ENCODE data around the gene CFAP69. TPM values are rescaled to one million over a fixed set of nuclear protein-coding genes. Genes with fewer than 3 reads are reported as not detected.

CFAP69 gene
- total RNA-seq, 1 experiment from 2014 or later: 4.1 TPM

DNA sequence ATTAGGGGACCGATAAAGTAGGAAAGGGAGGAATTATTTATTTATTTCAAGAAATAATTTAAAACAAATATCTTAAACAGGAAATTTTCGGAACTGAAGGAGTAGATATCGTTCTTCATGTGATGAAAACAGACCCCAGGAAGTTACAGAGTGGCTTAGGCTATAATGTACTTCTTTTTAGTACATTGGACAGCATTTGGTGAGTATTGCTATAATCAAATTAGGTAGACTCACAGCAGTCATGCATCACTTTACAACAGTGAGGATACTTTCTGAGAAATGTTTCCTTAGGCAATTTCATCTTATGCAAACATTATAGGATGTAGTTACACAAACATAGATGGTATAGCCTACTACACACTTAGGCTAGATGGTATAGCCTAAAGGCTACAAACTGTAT lies 43.2 kb downstream of the CFAP69 start:
- CTCF ChIA-PET: no interaction called here
- Histone ChIP-seq H3K27me3 (ENCODE audit: insufficient read depth, low read length) (no peaks in the 10 kb centered on the region), H4K20me1 (ENCODE audit: insufficient read depth) (no peaks in the 10 kb centered on the region), H3K4me3 (replicated peaks in 1 of 2; ENCODE audit: low read depth in 1 of 2, low read length in 2 of 2) (no peak overlapping the region), H3K9ac (ENCODE audit: low read length) (no peak overlapping the region), H2AFZ (ENCODE audit: low read depth, low read length, poor library complexity, severe bottlenecking) (no peak overlapping the region), H3K27ac (ENCODE audit: low read depth, low read length) (no peak overlapping the region), H3K4me2 (ENCODE audit: low read length) (no peak overlapping the region), H3K9me3 (ENCODE audit: control insufficient read depth in 1 of 2, insufficient read depth in 1 of 2, low read depth in 1 of 2, low read length in 2 of 2) (no peaks in the 10 kb centered on the region), H3K79me2 (ENCODE audit: insufficient read depth, low read length) (no peaks in the 10 kb centered on the region), H3K36me3 (ENCODE audit: control insufficient read depth in 1 of 2, insufficient read depth in 2 of 2, low read length in 2 of 2) (no peaks in the 10 kb centered on the region), H3K4me1 (ENCODE audit: control insufficient read depth in 1 of 2, insufficient read depth in 2 of 2, low read length in 2 of 2) (no peaks in the 10 kb centered on the region), H3K9me2 (ENCODE audit: insufficient read depth) (no peaks in the 10 kb centered on the region)
- TF ChIP-seq ZFX (IDR thresholded peaks at IDR 0.05) (no peak), SIN3A (IDR thresholded peaks at IDR 0.05; ENCODE audit: low read depth) (no peak), JUND (IDR thresholded peaks at IDR 0.05) (no peak), POLR2AphosphoS5 (IDR thresholded peaks at IDR 0.05; ENCODE audit: low read depth, low read length) (no peak), POLR2A (IDR thresholded peaks at IDR 0.05; ENCODE audit: borderline replicate concordance, extremely low read depth, insufficient read depth, insufficient read length) (no peak)
- intact Hi-C loops (cut with micrococcal nuclease): no loop called here
- ATAC-seq: no peak
- RAD21 ChIA-PET (ENCODE audit: low non-redundant PET in 1 of 2, low total read pairs in 2 of 2, uncharacterized antibody in 2 of 2, unreplicated experiment in 2 of 2): no interaction called here
- no TSS peak for BruUV-seq (replicated peaks)
- POLR2A ChIA-PET: no interaction called here
- DNase-seq (ENCODE audit: low read depth, low spot score): no peak

DNA sequence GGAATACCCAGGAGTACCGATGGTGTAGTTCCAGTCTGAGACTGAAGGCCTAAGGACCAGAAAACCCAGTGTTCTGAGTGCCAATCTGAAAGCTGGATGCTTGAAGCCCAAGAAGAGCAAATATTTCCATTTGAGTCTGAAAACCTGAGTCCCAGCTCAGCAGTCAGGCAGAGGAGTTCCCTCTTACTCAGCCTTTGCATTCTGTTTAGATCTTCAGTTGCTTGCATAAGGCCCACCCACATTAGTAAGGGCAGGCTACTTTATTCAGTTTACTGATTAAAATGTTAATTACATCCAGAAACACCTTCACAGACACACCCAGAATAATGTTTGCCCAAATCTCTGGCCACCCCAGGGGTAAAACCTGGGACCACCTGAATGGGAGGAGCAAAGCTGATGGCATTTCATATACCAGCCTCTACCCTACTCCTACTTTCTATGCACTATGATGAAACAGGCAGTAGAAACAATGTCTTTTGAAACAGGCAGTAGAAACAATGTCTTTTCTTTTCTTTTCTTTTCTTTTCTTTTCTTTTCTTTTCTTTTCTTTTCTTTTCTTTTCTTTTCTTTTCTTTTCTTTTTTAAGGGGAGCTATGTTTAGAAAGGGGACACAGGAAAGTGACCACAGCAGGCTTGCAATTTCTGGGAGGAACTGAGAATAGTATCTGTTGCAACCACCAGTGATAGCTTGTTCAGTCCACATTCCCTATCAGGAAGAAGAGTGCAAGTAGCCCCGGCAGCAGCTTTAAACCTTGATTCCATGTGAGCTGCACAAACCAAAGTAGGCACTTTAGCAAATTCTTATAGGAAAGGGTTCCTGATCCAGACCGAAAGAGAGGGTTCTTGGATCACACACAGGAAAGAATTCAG lies 45.5 kb downstream of the CFAP69 start:
- Histone ChIP-seq H4K20me1 (ENCODE audit: insufficient read depth) (no peaks in the 10 kb centered on the region), H3K79me2 (ENCODE audit: insufficient read depth, low read length) (no peaks in the 10 kb centered on the region), H2AFZ (ENCODE audit: low read depth, low read length, poor library complexity, severe bottlenecking) (no peak overlapping the region), H3K4me1 (ENCODE audit: control insufficient read depth in 1 of 2, insufficient read depth in 2 of 2, low read length in 2 of 2) (no peaks in the 10 kb centered on the region), H3K4me3 (replicated peaks in 1 of 2; ENCODE audit: low read depth in 1 of 2, low read length in 2 of 2) (no peak overlapping the region), H3K27me3 (ENCODE audit: insufficient read depth, low read length) (no peaks in the 10 kb centered on the region), H3K36me3 (ENCODE audit: control insufficient read depth in 1 of 2, insufficient read depth in 2 of 2, low read length in 2 of 2) (no peaks in the 10 kb centered on the region), H3K4me2 (ENCODE audit: low read length) (no peak overlapping the region), H3K27ac (ENCODE audit: low read depth, low read length) (no peak overlapping the region), H3K9me3 (ENCODE audit: control insufficient read depth in 1 of 2, insufficient read depth in 1 of 2, low read depth in 1 of 2, low read length in 2 of 2) (no peaks in the 10 kb centered on the region), H3K9me2 (ENCODE audit: insufficient read depth) (no peaks in the 10 kb centered on the region), H3K9ac (ENCODE audit: low read length) (no peak overlapping the region)
- ChIA-PET POLR2A (no interaction called here), RAD21 (ENCODE audit: low non-redundant PET in 1 of 2, low total read pairs in 2 of 2, uncharacterized antibody in 2 of 2, unreplicated experiment in 2 of 2) (no interaction called here), CTCF (no interaction called here)
- BruUV-seq (replicated peaks): no TSS peak
- TF ChIP-seq SP1 (IDR thresholded peaks at IDR 0.05; ENCODE audit: low read depth) (no peak), ELF1 (IDR thresholded peaks at IDR 0.05; ENCODE audit: borderline replicate concordance, low read depth) (no peak), EZH2phosphoT487 (IDR thresholded peaks at IDR 0.05; ENCODE audit: borderline replicate concordance) (no peak), SIN3A (IDR thresholded peaks at IDR 0.05; ENCODE audit: low read depth) (no peak)
- TF ChIP-seq, protein P1, sequence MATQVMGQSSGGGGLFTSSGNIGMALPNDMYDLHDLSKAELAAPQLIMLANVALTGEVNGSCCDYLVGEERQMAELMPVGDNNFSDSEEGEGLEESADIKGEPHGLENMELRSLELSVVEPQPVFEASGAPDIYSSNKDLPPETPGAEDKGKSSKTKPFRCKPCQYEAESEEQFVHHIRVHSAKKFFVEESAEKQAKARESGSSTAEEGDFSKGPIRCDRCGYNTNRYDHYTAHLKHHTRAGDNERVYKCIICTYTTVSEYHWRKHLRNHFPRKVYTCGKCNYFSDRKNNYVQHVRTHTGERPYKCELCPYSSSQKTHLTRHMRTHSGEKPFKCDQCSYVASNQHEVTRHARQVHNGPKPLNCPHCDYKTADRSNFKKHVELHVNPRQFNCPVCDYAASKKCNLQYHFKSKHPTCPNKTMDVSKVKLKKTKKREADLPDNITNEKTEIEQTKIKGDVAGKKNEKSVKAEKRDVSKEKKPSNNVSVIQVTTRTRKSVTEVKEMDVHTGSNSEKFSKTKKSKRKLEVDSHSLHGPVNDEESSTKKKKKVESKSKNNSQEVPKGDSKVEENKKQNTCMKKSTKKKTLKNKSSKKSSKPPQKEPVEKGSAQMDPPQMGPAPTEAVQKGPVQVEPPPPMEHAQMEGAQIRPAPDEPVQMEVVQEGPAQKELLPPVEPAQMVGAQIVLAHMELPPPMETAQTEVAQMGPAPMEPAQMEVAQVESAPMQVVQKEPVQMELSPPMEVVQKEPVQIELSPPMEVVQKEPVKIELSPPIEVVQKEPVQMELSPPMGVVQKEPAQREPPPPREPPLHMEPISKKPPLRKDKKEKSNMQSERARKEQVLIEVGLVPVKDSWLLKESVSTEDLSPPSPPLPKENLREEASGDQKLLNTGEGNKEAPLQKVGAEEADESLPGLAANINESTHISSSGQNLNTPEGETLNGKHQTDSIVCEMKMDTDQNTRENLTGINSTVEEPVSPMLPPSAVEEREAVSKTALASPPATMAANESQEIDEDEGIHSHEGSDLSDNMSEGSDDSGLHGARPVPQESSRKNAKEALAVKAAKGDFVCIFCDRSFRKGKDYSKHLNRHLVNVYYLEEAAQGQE (IDR thresholded peaks at IDR 0.05; ENCODE audit: low read depth): no peak
- intact Hi-C loops (cut with micrococcal nuclease): no loop called here
- DNase-seq (ENCODE audit: low read depth, low spot score) (no peak), ATAC-seq (no peak)
